GM19193 (cell line): Measurements from ENCODE around the gene MAGEA1.

ENCODE experiments used
- POLR2A ChIP-seq: IDR thresholded peaks from 4 replicates; pipeline ENCODE4 v1.6.1; 2011; ENCODE audit not compliant: insufficient read depth, insufficient read length; ENCODE audit errors: extremely low read depth

Gene MAGEA1

DNA sequence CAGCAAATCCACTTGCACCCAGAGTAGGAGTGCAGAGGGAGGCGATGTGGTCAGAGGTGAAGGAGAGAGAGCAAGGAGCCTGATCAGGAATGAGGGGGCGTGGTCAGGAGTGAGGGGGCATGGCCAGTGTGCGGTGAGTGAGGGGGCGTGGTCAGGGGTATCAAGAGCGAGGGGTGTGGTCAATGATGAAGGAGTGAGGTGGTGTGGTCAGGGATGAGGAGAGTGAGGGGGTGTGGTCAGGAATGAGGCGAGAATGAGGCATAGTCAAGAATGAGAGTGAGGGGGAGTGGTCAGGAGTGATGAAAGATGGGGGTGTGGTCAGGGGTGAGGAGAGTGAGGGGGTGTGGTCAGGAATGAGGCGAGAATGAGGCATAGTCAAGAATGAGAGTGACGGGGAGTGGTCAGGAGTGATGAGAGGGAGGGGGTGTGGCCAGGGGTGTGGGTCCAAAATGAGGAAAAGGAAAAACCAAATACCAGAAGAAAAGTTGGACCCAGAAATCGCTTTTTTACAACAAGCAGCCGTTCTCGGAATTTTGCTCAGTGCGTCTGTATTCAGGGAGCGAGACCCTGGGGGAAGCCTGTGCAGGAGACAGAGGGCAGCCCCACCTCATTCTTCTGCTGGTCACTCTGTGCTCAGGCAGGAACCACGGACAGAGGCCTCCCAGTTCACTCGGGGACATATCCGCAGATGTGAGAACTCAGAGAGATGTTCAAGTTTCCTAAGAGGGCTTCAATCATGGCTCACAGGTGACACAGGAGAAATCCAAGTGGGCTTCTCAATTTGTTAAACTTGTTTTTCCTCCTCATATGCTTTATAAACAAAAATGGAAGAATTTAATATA is 47.5 kb downstream of the MAGEA1 start:
- TF ChIP-seq POLR2A = no peak
